Measurements from ENCODE around the gene ODAPH.
"Not testable (repeated sequence)": the region's sequence is repeated elsewhere in the genome, so short reads cannot be mapped to it uniquely, and the experiment has no call there.

ODAPH gene

DNA sequence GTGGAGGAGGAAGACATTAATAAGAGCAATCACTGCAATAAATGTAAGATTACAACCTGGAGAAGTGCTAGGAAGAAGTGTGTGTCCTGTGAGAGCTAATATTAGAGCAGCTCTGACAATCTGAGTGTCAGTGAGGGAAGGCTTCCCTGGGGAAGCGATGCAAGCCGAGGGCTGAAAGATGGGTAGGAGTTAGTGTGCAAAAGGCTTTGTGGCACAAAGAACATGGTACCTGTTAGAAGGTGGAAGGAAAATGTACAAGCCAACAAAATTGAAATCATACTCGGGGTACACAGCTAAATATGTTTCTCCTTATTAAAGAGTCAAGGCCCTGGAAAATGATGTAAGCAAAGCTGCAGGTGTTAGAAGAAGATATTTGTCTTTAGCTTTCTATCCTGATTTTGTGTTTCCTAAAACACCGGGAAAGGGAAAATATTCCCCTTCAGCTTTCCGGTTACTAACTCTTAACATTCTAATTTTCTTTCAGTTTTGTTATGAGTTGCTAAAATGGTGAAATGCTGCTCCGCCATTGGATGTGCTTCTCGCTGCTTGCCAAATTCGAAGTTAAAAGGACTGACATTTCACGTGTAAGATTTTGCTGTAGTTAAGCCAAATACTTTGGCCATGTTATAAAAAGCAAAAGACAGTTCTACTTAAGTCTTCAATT, 40.8 kb upstream of the ODAPH start:
- no peak for DNase-seq (ENCODE audit: low spot score)
- in situ Hi-C loops (cut with MboI; ENCODE audit: low sequenced_read_pairs, unreplicated experiment) = no loop called here
- TF ChIP-seq, protein P1, sequence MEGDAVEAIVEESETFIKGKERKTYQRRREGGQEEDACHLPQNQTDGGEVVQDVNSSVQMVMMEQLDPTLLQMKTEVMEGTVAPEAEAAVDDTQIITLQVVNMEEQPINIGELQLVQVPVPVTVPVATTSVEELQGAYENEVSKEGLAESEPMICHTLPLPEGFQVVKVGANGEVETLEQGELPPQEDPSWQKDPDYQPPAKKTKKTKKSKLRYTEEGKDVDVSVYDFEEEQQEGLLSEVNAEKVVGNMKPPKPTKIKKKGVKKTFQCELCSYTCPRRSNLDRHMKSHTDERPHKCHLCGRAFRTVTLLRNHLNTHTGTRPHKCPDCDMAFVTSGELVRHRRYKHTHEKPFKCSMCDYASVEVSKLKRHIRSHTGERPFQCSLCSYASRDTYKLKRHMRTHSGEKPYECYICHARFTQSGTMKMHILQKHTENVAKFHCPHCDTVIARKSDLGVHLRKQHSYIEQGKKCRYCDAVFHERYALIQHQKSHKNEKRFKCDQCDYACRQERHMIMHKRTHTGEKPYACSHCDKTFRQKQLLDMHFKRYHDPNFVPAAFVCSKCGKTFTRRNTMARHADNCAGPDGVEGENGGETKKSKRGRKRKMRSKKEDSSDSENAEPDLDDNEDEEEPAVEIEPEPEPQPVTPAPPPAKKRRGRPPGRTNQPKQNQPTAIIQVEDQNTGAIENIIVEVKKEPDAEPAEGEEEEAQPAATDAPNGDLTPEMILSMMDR (IDR thresholded peaks at IDR 0.05; ENCODE audit: borderline replicate concordance, control extremely low read depth, extremely low read depth, insufficient read depth, missing control alignments) = no peak

DNA sequence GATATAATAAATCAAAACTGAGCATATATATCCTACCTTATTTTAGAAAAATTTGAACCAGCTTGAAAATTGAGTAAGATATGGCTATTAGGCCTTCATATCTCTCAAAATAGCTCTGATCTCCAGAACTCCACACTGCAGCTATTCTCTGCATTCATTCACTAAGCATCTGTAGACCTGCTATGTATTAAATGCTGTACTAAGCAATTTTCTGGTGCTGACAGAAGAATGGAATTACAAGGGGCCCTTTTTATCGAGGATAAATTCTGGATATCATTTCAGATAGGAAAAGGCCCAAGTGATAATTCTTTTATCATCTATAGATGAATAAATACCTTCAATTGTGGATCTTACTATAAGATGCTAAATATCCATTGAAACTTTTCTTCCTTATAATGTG, 39.7 kb upstream of the ODAPH start:
- DNase-seq (ENCODE audit: low spot score) = no peak

DNA sequence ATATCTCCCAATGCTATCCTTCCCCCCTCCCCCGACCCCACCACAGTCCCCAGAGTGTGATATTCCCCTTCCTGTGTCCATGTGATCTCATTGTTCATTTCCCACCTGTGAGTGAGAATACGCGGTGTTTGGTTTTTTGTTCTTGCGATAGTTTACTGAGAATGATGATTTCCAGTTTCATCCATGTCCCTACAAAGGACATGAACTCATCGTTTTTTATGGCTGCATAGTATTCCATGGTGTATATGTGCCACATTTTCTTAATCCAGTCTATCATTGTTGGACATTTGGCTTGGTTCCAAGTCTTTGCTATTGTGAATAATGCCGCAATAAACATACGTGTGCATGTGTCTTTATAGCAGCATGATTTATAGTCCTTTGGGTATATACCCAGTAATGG, 36.4 kb upstream of the ODAPH start:
- in situ Hi-C loops (cut with MboI; ENCODE audit: low sequenced_read_pairs, unreplicated experiment) = not testable (repeated sequence)

More for the DNA sequence above, 39.7 kb upstream of the ODAPH start:
- in situ Hi-C loops (cut with MboI; ENCODE audit: low sequenced_read_pairs, unreplicated experiment) = no loop called here
- TF ChIP-seq, protein P1 (IDR thresholded peaks at IDR 0.05; ENCODE audit: borderline replicate concordance, control extremely low read depth, extremely low read depth, insufficient read depth, missing control alignments) = no peak

DNA sequence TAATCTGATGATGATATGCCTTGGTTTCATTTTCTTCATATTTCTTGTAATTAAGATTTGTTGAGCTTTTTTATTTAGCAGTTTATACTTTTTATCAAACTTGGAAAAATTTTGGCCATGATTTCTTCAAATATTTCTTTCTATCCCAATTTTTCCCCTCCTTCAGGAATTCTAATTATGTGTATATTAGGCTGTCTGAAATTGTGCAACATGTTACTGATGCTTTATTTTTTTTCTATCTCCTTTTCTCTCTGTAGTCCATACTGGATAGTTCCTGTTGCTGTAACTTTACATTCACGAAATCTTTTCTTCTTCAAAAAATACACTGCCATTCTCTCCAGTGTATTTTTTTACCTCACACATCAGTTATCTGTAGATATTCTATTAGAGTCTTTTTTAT, 30.8 kb upstream of the ODAPH start:
- DNase-seq (ENCODE audit: low spot score) = no peak
- TF ChIP-seq, protein P1 (IDR thresholded peaks at IDR 0.05; ENCODE audit: borderline replicate concordance, control extremely low read depth, extremely low read depth, insufficient read depth, missing control alignments) = no peak
- in situ Hi-C loops (cut with MboI; ENCODE audit: low sequenced_read_pairs, unreplicated experiment) = no loop called here

More for the DNA sequence above, 36.4 kb upstream of the ODAPH start:
- not testable (repeated sequence) for DNase-seq (ENCODE audit: low spot score)

DNA sequence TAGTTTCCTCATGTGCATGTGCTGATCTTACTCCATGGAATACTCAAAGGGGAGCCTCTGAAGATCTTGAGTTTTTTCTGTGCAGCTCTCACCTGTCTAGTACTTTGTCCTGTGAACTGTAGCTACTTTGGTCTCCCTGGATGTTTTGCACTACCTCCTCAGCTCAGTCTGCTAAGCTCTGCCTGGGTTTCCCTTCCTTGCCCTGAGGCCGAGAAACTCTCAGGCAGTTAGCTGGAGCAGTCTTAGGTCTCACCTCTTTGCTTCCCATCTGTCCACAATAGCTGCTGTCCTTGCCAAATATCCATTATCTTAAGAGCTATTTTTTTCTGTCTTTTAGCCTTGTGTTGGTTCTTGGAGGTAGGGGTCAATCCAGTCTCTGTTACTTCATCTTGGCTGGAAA, 30.0 kb upstream of the ODAPH start:
- in situ Hi-C loops (cut with MboI; ENCODE audit: low sequenced_read_pairs, unreplicated experiment) = no loop called here
- DNase-seq (ENCODE audit: low spot score) = no peak

DNA sequence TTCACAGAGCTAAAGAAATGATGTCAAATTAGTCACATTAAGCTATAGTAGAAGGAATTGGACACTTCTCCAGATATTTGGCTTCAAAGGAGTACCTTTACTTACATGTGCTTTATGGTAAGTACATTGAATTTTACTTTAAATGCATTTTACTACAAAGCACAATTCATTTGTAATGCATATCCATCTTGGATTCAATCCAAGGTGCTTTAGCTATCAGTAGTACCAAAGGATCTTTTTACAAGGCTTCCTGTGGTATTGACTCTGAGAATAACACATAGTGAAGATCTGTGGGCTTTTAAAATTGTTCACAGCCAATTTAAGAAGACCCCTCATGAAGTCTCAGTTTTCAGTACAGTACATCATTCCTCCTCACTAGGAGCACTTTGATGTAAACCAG, 28.4 kb upstream of the ODAPH start:
- DNase-seq (ENCODE audit: low spot score) = no peak
- TF ChIP-seq, protein P1 (IDR thresholded peaks at IDR 0.05; ENCODE audit: borderline replicate concordance, control extremely low read depth, extremely low read depth, insufficient read depth, missing control alignments) = no peak
- in situ Hi-C loops (cut with MboI; ENCODE audit: low sequenced_read_pairs, unreplicated experiment) = no loop called here

More for the DNA sequence above, 30.0 kb upstream of the ODAPH start:
- TF ChIP-seq, protein P1 (IDR thresholded peaks at IDR 0.05; ENCODE audit: borderline replicate concordance, control extremely low read depth, extremely low read depth, insufficient read depth, missing control alignments) = no peak

DNA sequence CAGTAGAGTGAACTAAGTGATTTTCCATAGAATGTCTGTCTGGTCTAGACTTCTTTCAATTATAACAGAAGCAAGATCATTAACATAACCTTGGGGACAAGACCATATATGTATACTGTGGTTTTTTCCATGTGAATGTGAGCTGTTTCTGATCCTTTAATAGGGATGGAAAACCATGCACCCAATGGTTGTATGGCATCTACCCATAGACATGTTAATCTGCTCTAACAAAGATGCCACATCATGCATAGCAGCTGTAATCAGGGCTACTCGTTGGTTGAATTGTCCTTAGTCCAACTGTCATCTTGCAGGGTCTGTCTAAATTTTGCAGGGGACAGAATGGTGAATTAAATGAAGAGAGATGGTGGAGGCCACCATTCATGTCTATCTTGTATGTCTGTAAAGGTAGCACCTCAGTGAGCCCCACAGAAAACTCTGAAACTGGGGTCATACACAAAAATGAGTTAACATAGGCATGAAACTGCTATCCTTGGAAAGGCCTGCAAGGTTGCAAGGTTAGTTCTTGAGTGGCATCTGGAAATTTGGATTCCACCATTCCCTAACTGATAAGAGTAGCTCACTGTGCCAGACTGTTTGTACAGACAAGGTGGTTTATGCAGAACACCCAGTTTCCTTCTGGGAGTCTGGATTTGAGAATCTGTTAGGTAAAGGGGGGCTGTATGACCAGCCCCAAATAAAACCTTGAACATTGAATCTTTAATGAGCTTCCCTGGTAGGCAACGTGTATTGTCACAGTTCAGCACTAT, 25.1 kb upstream of the ODAPH start:
- TF ChIP-seq, protein P1 (IDR thresholded peaks at IDR 0.05; ENCODE audit: borderline replicate concordance, control extremely low read depth, extremely low read depth, insufficient read depth, missing control alignments) = no peak
- DNase-seq (ENCODE audit: low spot score) = no peak
- in situ Hi-C loops (cut with MboI; ENCODE audit: low sequenced_read_pairs, unreplicated experiment) = no loop called here

DNA sequence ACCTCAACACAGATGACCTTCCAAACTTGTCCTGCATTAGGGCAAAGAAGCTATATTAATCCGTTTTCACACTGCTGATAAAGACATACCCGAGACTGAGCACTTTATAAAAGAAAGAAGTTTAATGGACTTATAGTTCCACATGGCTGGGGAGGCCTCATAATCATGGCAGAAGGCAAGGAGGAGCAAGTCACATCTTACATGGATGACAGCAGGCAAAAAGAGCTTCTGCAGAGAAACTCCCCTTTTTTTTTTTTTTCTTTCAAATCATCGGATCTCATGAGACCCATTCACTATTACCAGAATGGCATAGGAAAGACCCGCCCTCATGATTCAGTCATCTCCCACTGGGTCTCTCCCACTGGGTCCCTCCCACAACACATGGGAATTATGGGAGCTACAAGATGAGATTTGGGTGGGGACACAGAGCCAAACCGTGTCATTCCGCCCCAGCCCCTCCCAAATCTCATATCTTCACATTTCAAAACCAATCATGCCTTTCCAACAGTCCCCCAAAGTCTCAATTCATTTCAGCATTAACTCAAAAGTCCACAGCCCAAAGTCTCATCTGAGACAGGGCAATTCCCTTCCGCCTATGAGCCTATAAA, 24.2 kb upstream of the ODAPH start:
- in situ Hi-C loops (cut with MboI; ENCODE audit: low sequenced_read_pairs, unreplicated experiment); DNase-seq (ENCODE audit: low spot score): not testable (repeated sequence)

DNA sequence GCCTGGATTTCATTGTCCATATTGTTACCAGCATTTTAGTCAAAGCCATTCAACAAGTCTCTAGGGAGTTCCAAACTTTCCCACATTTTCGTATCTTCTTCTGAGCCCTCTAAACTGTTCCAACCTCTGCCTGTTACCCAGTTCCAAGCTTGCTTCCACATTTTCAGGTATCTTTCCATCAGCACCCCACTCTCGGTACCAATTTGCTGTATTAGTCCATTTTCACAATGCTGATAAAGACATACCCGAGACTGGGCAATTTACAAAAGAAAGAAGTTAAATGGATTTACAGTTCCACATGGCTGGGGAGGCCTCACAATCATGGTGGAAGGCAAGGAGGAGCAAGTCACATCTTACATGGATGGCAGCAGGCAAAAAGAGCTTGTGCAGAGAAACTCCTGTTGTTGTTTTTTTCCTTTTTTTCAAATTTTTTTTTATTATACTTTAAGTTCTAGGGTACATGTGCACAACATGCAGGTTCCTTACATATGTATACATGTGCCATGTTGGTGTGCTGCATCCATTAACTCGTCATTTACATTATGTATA, 22.5 kb upstream of the ODAPH start:
- in situ Hi-C loops (cut with MboI; ENCODE audit: low sequenced_read_pairs, unreplicated experiment); DNase-seq (ENCODE audit: low spot score): not testable (repeated sequence)

DNA sequence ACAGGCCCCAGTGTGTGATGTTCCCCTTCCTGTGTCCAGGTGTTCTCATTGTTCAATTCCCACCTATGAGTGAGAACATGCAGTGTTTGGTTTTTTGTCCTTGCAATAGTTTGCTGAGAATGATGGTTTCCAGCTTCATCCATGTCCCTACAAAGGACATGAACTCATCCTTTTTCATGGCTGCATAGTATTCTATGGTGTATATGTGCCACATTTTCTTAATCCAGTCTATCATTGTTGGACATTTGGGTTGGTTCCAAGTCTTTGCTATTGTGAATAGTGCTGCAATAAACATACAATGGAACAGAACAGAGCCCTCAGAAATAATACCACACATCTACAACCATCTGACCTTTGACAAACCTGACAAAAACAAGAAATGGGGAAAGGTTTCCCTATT, 21.9 kb upstream of the ODAPH start:
- in situ Hi-C loops (cut with MboI; ENCODE audit: low sequenced_read_pairs, unreplicated experiment); DNase-seq (ENCODE audit: low spot score): not testable (repeated sequence)

Data from GM13976 (cell line).